T-cell (primary cell): ENCODE results near the gene PHRF1. TPM values are rescaled to one million over a fixed set of nuclear protein-coding genes. Genes with fewer than 3 reads are reported as not detected.
A peak's percentile ranks its signal among the peaks of the same experiment; 100 is the strongest.

Source experiments
- ATAC-seq, 4 experiments: fragments of 200-7000 bp in 3 of 4; fragments of 150-1000 bp in 1 of 4; cut with Tn5 transposase; replicated peaks in 1 of 4; 1 replicate in 3 of 4; 2 replicates in 1 of 4; pipeline ENCODE4 v1.10.0; 2021; ENCODE audit warnings: moderate library complexity in 3 of 4, mild to moderate bottlenecking in 2 of 4, moderate number of reproducible peaks in 1 of 4
- CTCF ChIA-PET, 2 donors: fragments of 300-600 bp; sonication (Branson Sonifier 250); formaldehyde crosslinking; loops; one replicate each; lab custom pipeline; 2022; ENCODE audit warnings: antibody characterized with exemption in 2 of 2; lab: Charles Lee
- POLR2A ChIA-PET, 2 donors: fragments of 300-600 bp; sonication (Branson Sonifier 250); formaldehyde crosslinking; loops; one replicate each; lab custom pipeline; 2022; ENCODE audit warnings: antibody characterized with exemption in 2 of 2; lab: Charles Lee
- DNase-seq, 35 experiments: peaks; one replicate each; pipeline versions ENCODE4 v3.0.0 to v3.0.0-alpha.2; 2013 to 2023
- H3K27ac ChIP-seq: one replicate; pipeline ENCODE4 v1.5.1; 2013; ENCODE audit warnings: low read length
- H3K27me3 ChIP-seq, 2 experiments: replicated peaks in 1 of 2; 1 replicate in 1 of 2; 2 replicates in 1 of 2; pipeline versions ENCODE4 v1.6.1 to v1.7.0; 2013; ENCODE audit warnings: low read length in 1 of 2, mixed read lengths in 1 of 2; ENCODE audit not compliant: control insufficient read depth in 2 of 2, insufficient read depth in 2 of 2; ENCODE audit errors: extremely low read depth in 1 of 2
- H3K36me3 ChIP-seq, 2 donors: 1 replicate in 1 of 2; 2 replicates in 1 of 2; pipeline versions ENCODE4 v1.6.1 to v1.7.0; 2013; ENCODE audit warnings: low read length in 1 of 2; ENCODE audit not compliant: control insufficient read depth in 2 of 2, insufficient read depth in 1 of 2; ENCODE audit errors: extremely low read depth in 1 of 2
- H3K4me1 ChIP-seq, 2 experiments: 1 replicate in 1 of 2; 2 replicates in 1 of 2; pipeline versions ENCODE4 v1.6.1 to v1.7.0; 2013; ENCODE audit warnings: low read length in 2 of 2, mixed read lengths in 1 of 2; ENCODE audit not compliant: insufficient read depth in 2 of 2, control insufficient read depth in 1 of 2; ENCODE audit errors: extremely low read depth in 1 of 2
- H3K4me3 ChIP-seq, 2 donors: 1 replicate in 1 of 2; 2 replicates in 1 of 2; pipeline versions ENCODE4 v1.5.1 to v1.7.0; 2013; ENCODE audit warnings: mild to moderate bottlenecking in 2 of 2, low read length in 1 of 2, moderate library complexity in 1 of 2; ENCODE audit not compliant: control insufficient read depth in 1 of 2; ENCODE audit errors: extremely low read depth in 1 of 2
- H3K9me3 ChIP-seq: 2 replicates; pipeline ENCODE4 v1.7.0; 2013
- H3K27ac Mint-ChIP-seq, 2 donors: one replicate each; pipeline ENCODE4 v1.8.0; 2020 to 2021; ENCODE audit warnings: mild to moderate bottlenecking in 2 of 2, mixed read lengths in 2 of 2
- H3K27me3 Mint-ChIP-seq, 2 donors: one replicate each; pipeline ENCODE4 v1.8.0; 2021 to 2022; ENCODE audit warnings: mixed read lengths in 2 of 2
- H3K36me3 Mint-ChIP-seq: one replicate; pipeline ENCODE4 v1.8.0; 2021; ENCODE audit warnings: mixed read lengths
- H3K4me1 Mint-ChIP-seq, 3 donors: one replicate each; pipeline ENCODE4 v1.8.0; 2020 to 2022; ENCODE audit warnings: mixed read lengths in 3 of 3, mild to moderate bottlenecking in 1 of 3
- H3K4me3 Mint-ChIP-seq, 3 donors: one replicate each; pipeline ENCODE4 v1.8.0; 2020 to 2022; ENCODE audit warnings: mild to moderate bottlenecking in 3 of 3, mixed read lengths in 3 of 3, moderate library complexity in 3 of 3
- H3K9me3 Mint-ChIP-seq, 3 donors: one replicate each; pipeline ENCODE4 v1.8.0; 2020 to 2022; ENCODE audit warnings: mixed read lengths in 3 of 3
- WGBS: methylation state at CpG from one replicate; pipeline ENCODE4 v1.1.5; 2013; ENCODE audit warnings: missing lambda C conversion rate; ENCODE audit not compliant: insufficient coverage; 5-methylcytosine and 5-hydroxymethylcytosine counted together
- total RNA-seq, 35 experiments: library from RNA in 6 of 35; stranded (reverse) in 6 of 35; fragments of 120-200 nt in 1 of 35; gene quantifications; one replicate each; pipeline versions ENCODE4 v1.2.1 to v1.2.4 and lab custom pipeline; 2013 to 2026

Gene PHRF1
- total RNA-seq, 5 donors from 2014 or later (not counting 1 experiment from before 2014, with no cell fraction given) = 40.2 to 69.4 (median 66.3) TPM

GRCh38 chr11:557328-558132 lies 18.7 kb upstream of the PHRF1 start:
- Histone ChIP-seq H3K36me3 (no peaks in the 10 kb centered on the region), H3K27ac (no peak overlapping the region), H3K9me3 (no peaks in the 10 kb centered on the region), H3K27me3 (peaks cover 0 to 19% of the 10 kb centered on the region in 2 experiments), H3K4me1 (peaks cover 7 to 49% of the 10 kb centered on the region in 2 experiments), H3K4me3 (no peak overlapping the region)
- ATAC-seq = no peak
- Mint-ChIP-seq H3K4me3 (no peak overlapping the region), H3K27ac (peak overlapping the region; percentile 16 to 57), H3K27me3 (no peaks in the 10 kb centered on the region), H3K36me3 (no peaks in the 10 kb centered on the region), H3K9me3 (no peaks in the 10 kb centered on the region), H3K4me1 (peaks cover 18 to 21% (median 21%) of the 10 kb centered on the region in 3 donors)
- CTCF ChIA-PET = no interaction called here
- POLR2A ChIA-PET = interaction anchor here in 1 of 2 donors (0.6 kb wide), 1 partner anchor 91 kb away, joined by 4 read pairs; no protein-coding TSS in a partner anchor
- 80% methylated on average over 10 of the region's 24 CpGs for WGBS
- DNase-seq = no peak

GRCh38 chr11:558503-558902 lies 17.8 kb upstream of the PHRF1 start:
- DNase-seq (no peak), ATAC-seq (no peak)
- Histone ChIP-seq H3K4me1 (peaks cover 7 to 53% of the 10 kb centered on the region in 2 experiments), H3K9me3 (no peaks in the 10 kb centered on the region), H3K27ac (no peak overlapping the region), H3K27me3 (peaks cover 0 to 15% of the 10 kb centered on the region in 2 experiments), H3K36me3 (peaks cover 3 to 6% of the 10 kb centered on the region in 2 donors), H3K4me3 (no peak overlapping the region)
- Mint-ChIP-seq H3K27ac (no peak overlapping the region), H3K4me1 (peaks cover 18 to 22% (median 21%) of the 10 kb centered on the region in 3 donors), H3K4me3 (no peak overlapping the region), H3K9me3 (no peaks in the 10 kb centered on the region), H3K27me3 (no peaks in the 10 kb centered on the region), H3K36me3 (no peaks in the 10 kb centered on the region)
- 88% methylated on average over 16 of the region's 20 CpGs for WGBS
- POLR2A ChIA-PET = no interaction called here
- CTCF ChIA-PET = no interaction called here

- ATAC-seq (no peak), DNase-seq (no peak)
- Histone ChIP-seq H3K9me3 (no peaks in the 10 kb centered on the region), H3K4me1 (peaks cover 7 to 48% of the 10 kb centered on the region in 2 experiments), H3K27ac (no peak overlapping the region), H3K36me3 (peaks cover 9 to 12% of the 10 kb centered on the region in 2 donors), H3K27me3 (peaks cover 0 to 10% of the 10 kb centered on the region in 2 experiments), H3K4me3 (no peak overlapping the region)
- H3K9me3 Mint-ChIP-seq = no peaks in the 10 kb centered on the region
- no peak overlapping the region for H3K27ac Mint-ChIP-seq
- H3K4me3 Mint-ChIP-seq = no peak overlapping the region
- ChIA-PET POLR2A (no interaction called here), CTCF (no interaction called here)
- peaks cover 18 to 25% (median 22%) of the 10 kb centered on the region in 3 donors for H3K4me1 Mint-ChIP-seq
- 88% methylated on average over 12 of the region's 15 CpGs for WGBS
- no peaks in the 10 kb centered on the region for H3K27me3 Mint-ChIP-seq
- peaks cover 2% of the 10 kb centered on the region for H3K36me3 Mint-ChIP-seq
These were observed 17.1 kb upstream of the PHRF1 start for GRCh38 chr11:559020-559620.

- peaks cover 11 to 12% of the 10 kb centered on the region in 2 donors for H3K36me3 ChIP-seq
- H3K27me3 ChIP-seq = peaks cover 0 to 6% of the 10 kb centered on the region in 2 experiments
- no peaks in the 10 kb centered on the region for H3K9me3 Mint-ChIP-seq
- peaks cover 5 to 41% of the 10 kb centered on the region in 2 experiments for H3K4me1 ChIP-seq
- no peaks in the 10 kb centered on the region for H3K27me3 Mint-ChIP-seq
- peaks cover 18 to 25% (median 22%) of the 10 kb centered on the region in 3 donors for H3K4me1 Mint-ChIP-seq
- peak overlapping the region in 1 of 2 donors; percentile 55 for H3K4me3 ChIP-seq
- peak overlapping the region; percentile 64 to 87 (median 68) for H3K4me3 Mint-ChIP-seq
- WGBS = 79% methylated on average over 14 of the region's 18 CpGs
- peaks cover 2% of the 10 kb centered on the region for H3K36me3 Mint-ChIP-seq
- DNase-seq = no peak
- POLR2A ChIA-PET = no interaction called here
- no peak for ATAC-seq
- H3K27ac Mint-ChIP-seq = peak overlapping the region; percentile 82 to 90
- H3K9me3 ChIP-seq = no peaks in the 10 kb centered on the region
- CTCF ChIA-PET = no interaction called here
- H3K27ac ChIP-seq = peak overlapping the region; percentile 73
These were observed 16.5 kb upstream of the PHRF1 start for GRCh38 chr11:559712-560304.

GRCh38 chr11:560305-561147 lies 15.7 kb upstream of the PHRF1 start, which contains the start of the genes LMNTD2 and RASSF7:
Gene LMNTD2, minus strand, starts transcription at chr11:560738. Its CDS starts 22 bp downstream, at chr11:560716.
Gene RASSF7, plus strand, starts transcription at chr11:560970. Its CDS starts 799 bp downstream, at chr11:561769.
- peaks cover 0 to 6% of the 10 kb centered on the region in 2 experiments for H3K27me3 ChIP-seq
- CTCF ChIA-PET = no interaction called here
- 3% methylated on average over 84 of the region's 95 CpGs for WGBS
- Mint-ChIP-seq H3K27me3 (no peaks in the 10 kb centered on the region), H3K4me3 (peak within 1 kb of the TSS; percentile 82 to 88 (median 87)), H3K36me3 (peaks cover 2% of the 10 kb centered on the region), H3K27ac (peak within 1 kb of the TSS; percentile 82 to 90), H3K9me3 (no peaks in the 10 kb centered on the region), H3K4me1 (peaks cover 18 to 25% (median 22%) of the 10 kb centered on the region in 3 donors)
- POLR2A ChIA-PET = no interaction called here
- peaks cover 11 to 12% of the 10 kb centered on the region in 2 donors for H3K36me3 ChIP-seq
- H3K9me3 ChIP-seq = no peaks in the 10 kb centered on the region
- DNase-seq (peak; percentile 74 to 98 (median 92)), ATAC-seq (peak; percentile 91 to 93 (median 93))
- peak within 1 kb of the TSS; percentile 73 for H3K27ac ChIP-seq
- peaks cover 5 to 37% of the 10 kb centered on the region in 2 experiments for H3K4me1 ChIP-seq
- peak within 1 kb of the TSS; percentile 55 to 70 for H3K4me3 ChIP-seq
